GM18526 (cell line): Measurements from ENCODE around the gene OR4C6.

Source experiments
- POLR2A ChIP-seq: IDR thresholded peaks from 3 replicates; pipeline ENCODE4 v1.6.1; 2011; ENCODE audit not compliant: insufficient read length; ENCODE audit errors: extremely low read depth

Gene OR4C6

GRCh38 chr11:55661901-55662300 lies at the start of gene OR4C6:
OR4C6 (plus strand) TSS chr11:55662201; CDS start chr11:55665167, 2,966 bp downstream.
- TF ChIP-seq POLR2A: no peak

DNA sequence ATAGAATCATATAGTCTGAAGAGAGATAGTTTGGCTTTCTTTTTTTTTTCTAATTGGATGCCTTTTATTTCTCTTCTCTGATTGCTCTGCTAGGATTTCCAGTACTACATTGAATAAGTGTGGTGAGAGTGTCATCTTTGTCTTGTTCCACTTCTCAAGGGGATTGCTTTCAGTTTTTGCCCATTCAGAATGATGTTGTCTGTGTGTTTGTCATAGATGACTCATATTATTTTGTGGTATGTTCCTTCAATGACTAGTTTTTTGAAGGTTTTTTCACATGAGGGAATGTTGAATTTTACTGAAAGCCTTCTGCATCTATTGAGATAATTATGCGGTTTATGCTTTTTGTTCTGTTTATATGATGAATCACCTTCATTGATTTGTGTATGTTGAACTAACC lies 37.5 kb upstream of the OR4C6 start:
- TF ChIP-seq POLR2A: no peak

DNA sequence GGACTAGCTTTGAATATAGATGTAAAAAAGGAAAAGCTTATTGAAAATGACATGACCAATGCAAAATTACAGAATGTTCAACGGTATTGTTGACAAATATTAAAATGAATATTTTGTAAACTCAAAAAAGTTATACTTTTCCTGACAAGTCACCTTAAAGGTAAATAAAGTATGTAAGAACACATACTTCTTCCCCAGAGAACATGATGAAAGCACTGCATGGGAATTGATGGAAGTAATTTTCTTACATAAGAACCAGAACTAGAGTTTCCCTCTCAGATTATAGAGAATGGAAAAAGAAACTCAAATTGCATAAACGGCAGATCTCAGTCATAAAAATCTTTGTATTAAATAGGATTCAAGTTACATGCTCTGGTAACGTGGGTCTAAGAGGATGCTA lies 27.2 kb upstream of the OR4C6 start, which contains the start of gene OR4P4:
Gene OR4P4, plus strand, starts transcription at position 301 of the 400 bp plus-strand sequence.
- no peak for TF ChIP-seq POLR2A

DNA sequence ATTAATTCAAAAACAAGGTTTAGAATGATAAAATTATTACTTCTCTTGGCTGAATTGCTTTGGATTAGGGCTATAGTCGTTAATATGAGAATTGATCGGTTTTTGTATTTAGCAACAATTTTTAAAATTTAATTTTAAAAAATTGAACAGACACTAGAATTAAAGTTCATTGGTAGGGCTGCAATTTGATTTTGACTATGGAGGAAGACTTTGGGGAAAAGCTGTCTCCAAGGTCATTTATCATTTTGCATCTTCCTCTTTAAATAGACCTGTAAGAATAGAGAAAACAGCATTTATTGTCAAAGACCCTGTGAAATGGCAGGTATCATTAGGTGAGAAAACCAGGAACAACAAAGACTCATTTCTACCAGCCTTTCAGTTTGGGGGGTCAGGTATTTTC lies 14.0 kb upstream of the OR4C6 start, which contains the start of gene OR4S2:
Gene OR4S2, plus strand, starts transcription at position 301 of the 400 bp plus-strand sequence. CDS start 2,577 bp downstream, outside the sequence.
- TF ChIP-seq POLR2A: no peak

- no peak for TF ChIP-seq POLR2A
Observed at GRCh38 chr11:55652560-55652959, 9.4 kb upstream of the OR4C6 start.

- TF ChIP-seq POLR2A: no peak
Observed at GRCh38 chr11:55655096-55655495, 6.9 kb upstream of the OR4C6 start.

GRCh38 chr11:55658031-55658573 lies 3.9 kb upstream of the OR4C6 start:
- no peak for TF ChIP-seq POLR2A

DNA sequence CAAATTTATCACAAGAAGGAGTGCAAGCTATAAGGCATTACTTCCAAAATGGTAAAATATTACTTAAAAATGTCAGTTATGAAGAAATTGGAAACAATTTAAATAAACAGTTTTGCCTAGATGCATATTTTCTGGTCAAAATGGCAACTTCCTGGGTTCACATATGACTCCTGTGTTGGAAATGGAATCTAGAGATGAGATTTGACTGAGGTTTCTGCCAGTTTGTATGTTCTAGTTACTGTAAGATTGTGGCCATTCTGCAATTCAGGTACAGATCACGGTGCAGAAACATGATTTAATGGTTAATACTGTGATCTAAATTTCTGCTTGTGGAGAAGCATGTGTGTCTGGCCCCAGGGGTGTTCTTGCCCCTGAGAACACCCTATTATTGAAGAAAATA lies 3.4 kb upstream of the OR4C6 start:
- no peak for TF ChIP-seq POLR2A

GRCh38 chr11:55669376-55669775 lies 7.4 kb downstream of the OR4C6 start:
- TF ChIP-seq POLR2A: no peak

GRCh38 chr11:55673860-55674259 lies 11.9 kb downstream of the OR4C6 start:
- no peak for TF ChIP-seq POLR2A

DNA sequence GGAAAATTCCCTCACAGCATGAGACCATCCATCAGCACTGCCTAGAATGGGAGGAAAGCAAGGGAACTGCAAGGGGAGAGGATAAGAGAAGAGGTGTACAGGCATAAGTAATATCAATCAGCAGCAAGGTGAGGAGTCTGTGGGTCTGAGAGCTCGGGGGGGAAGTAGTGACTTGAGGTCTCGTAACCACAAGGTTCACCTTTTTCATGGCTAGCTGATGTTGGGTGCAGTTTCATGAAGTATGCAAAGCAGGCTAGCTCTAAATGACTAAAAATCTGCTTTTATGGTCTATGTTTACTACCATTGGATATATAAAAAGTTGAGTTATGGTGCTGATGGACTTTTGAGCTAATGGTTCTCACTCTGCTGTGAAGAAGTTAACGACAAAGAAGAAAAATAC lies 35.8 kb downstream of the OR4C6 start:
- no peak for TF ChIP-seq POLR2A

DNA sequence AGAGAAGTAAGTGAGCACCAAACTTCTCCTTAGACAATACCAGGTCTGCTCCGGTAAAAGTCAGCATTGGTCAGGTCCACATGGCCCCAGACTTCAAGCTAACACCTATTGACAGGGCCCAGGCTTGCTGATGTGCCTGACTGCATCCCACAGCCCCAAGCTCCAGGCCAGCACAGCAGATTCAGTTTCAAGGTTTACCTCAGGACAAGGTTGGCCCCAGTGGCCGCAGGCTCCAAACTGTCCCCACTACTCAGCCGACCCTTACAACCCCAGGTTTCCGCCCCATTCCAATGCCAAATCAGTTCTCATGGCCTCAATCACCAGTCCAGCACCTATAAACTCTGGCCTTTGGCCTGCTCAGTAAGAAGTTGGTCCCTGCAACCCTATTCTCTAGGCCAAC lies 39.4 kb downstream of the OR4C6 start:
- no peak for TF ChIP-seq POLR2A

DNA sequence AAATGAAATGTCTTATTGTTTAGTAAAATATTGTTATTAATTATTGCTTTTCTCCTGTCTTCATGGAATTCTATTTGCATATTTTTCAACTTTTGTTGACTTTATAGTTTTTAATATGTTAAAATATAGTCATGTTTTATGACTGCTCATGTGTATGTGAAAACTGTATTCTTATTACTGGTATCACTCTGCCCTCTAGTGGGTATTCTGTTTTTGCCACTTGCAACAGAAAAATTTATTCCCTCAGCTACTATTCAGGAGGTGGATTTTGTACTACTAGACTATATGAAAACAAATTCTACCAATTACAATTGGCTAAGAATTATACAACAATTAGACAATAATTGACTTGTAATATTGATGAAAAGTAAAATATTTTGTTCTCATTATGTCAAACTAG lies 45.0 kb downstream of the OR4C6 start:
- TF ChIP-seq POLR2A: no peak

DNA sequence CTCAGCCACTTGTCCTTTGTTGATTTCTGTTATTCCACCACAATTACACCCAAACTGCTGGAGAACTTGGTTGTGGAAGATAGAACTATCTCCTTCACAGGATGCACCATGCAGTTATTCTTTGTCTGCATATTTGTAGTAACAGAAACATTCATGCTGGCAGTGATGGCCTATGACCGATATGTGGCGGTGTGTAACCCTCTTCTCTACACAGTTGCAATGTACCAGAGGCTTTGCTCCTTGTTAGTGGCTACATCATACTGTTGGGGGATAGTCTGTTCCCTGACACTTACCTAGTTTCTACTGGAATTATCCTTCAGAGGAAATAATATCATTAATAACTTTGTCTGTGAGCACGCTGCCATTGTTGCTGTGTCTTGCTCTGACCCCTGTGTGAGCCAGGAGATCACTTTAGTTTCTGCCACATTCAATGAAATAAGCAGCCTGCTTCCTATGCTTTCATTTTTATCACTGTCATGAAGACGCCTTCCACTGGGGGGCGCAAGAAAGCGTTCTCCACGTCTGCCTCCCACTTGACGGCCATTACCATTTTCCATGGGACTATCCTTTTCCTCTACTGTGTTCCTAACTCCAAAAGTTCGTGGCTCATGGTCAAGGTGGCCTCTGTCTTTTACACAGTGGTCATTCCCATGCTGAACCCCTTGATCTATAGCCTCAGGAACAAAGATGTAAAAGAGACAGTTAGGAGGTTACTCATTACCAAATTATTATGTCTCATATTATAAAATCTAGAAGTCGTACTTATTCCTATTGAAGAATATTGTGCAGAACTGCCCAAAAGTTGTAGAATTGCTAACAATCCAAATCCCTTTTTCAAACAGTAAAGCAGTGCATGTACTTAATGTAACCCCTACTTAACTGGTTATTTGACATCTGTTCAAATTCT lies 53.2 kb downstream of the OR4C6 start:
- TF ChIP-seq POLR2A: no peak
